Nephron progenitor cell (in vitro differentiated cells): Measurements from ENCODE around the gene RTN4RL1.

Experiments
- DNase-seq: peaks from one replicate; pipeline ENCODE4 v3.0.0; 2021
- H3K27ac Mint-ChIP-seq: 2 replicates; pipeline ENCODE4 v1.8.0; 2021; ENCODE audit warnings: mild to moderate bottlenecking, moderate library complexity, mixed read lengths
- H3K27me3 Mint-ChIP-seq: 2 replicates; pipeline ENCODE4 v1.8.0; 2021; ENCODE audit warnings: mild to moderate bottlenecking, low read depth, mixed read lengths; ENCODE audit not compliant: poor library complexity
- H3K36me3 Mint-ChIP-seq: 2 replicates; pipeline ENCODE4 v1.8.0; 2021; ENCODE audit warnings: low read depth, mixed read lengths
- H3K4me1 Mint-ChIP-seq: 2 replicates; pipeline ENCODE4 v1.8.0; 2021; ENCODE audit warnings: mixed read lengths
- H3K4me3 Mint-ChIP-seq: 2 replicates; pipeline ENCODE4 v1.8.0; 2021; ENCODE audit warnings: mild to moderate bottlenecking, moderate library complexity, mixed read lengths
- H3K9me3 Mint-ChIP-seq: 2 replicates; pipeline ENCODE4 v1.8.0; 2021; ENCODE audit warnings: mild to moderate bottlenecking, moderate library complexity, mixed read lengths
- CTCF ChIP-seq: fragments of 200-600 bp; sonication (generic); IDR thresholded peaks from 2 replicates; pipeline ENCODE4 v1.5.0; 2021; ENCODE audit warnings: antibody characterized with exemption

Gene RTN4RL1

GRCh38 chr17:1907909-1908698 is 117.0 kb downstream of the RTN4RL1 start:
- peak; percentile 57 for DNase-seq
- H3K27ac Mint-ChIP-seq, result no peak overlapping the region
- H3K4me1 Mint-ChIP-seq, result peaks cover 61% of the 10 kb centered on the region
- H3K36me3 Mint-ChIP-seq, result no peaks in the 10 kb centered on the region
- no peak for TF ChIP-seq CTCF
- H3K4me3 Mint-ChIP-seq, result peak overlapping the region; percentile 77
- H3K9me3 Mint-ChIP-seq, result no peaks in the 10 kb centered on the region
- H3K27me3 Mint-ChIP-seq, result peaks cover 94% of the 10 kb centered on the region

GRCh38 chr17:1907216-1907631 is 117.9 kb downstream of the RTN4RL1 start:
- TF ChIP-seq CTCF, result no peak
- peaks cover 59% of the 10 kb centered on the region for H3K4me1 Mint-ChIP-seq
- no peak overlapping the region for H3K27ac Mint-ChIP-seq
- H3K36me3 Mint-ChIP-seq, result no peaks in the 10 kb centered on the region
- no peak for DNase-seq
- H3K9me3 Mint-ChIP-seq, result no peaks in the 10 kb centered on the region
- H3K27me3 Mint-ChIP-seq, result peaks cover 91% of the 10 kb centered on the region
- H3K4me3 Mint-ChIP-seq, result peak overlapping the region; percentile 77

- peak overlapping the region; percentile 7 for H3K4me3 Mint-ChIP-seq
Measured at GRCh38 chr17:1906662-1907101, 118.5 kb downstream of the RTN4RL1 start.

GRCh38 chr17:1905190-1905913 is 119.8 kb downstream of the RTN4RL1 start:
- H3K36me3 Mint-ChIP-seq, result no peaks in the 10 kb centered on the region
- peak overlapping the region; percentile 62 for H3K4me3 Mint-ChIP-seq

More at GRCh38 chr17:1906662-1907101, 118.5 kb downstream of the RTN4RL1 start:
- Mint-ChIP-seq H3K27me3 (peaks cover 85% of the 10 kb centered on the region), H3K9me3 (no peaks in the 10 kb centered on the region), H3K36me3 (no peaks in the 10 kb centered on the region), H3K4me1 (peaks cover 58% of the 10 kb centered on the region), H3K27ac (no peak overlapping the region)
- no peak for TF ChIP-seq CTCF
- DNase-seq, result no peak

More at GRCh38 chr17:1905190-1905913, 119.8 kb downstream of the RTN4RL1 start:
- Mint-ChIP-seq H3K27ac (no peak overlapping the region), H3K27me3 (peaks cover 72% of the 10 kb centered on the region), H3K4me1 (peaks cover 54% of the 10 kb centered on the region), H3K9me3 (no peaks in the 10 kb centered on the region)
- no peak for TF ChIP-seq CTCF
- peak; percentile 33 for DNase-seq
